Peyer's patch (tissue), 4 donors: Measurements from ENCODE around the gene TRPM6.

Experiments
- CTCF ChIP-seq, 6 experiments: fragments of 450-650 bp in 4 of 6; fragments of 200-600 bp in 2 of 6; sonication (generic) in 1 of 6; IDR thresholded peaks; one replicate each; pipeline ENCODE4 v1.5.1; 2017 to 2019; ENCODE audit warnings: antibody characterized with exemption in 6 of 6, mild to moderate bottlenecking in 3 of 6, moderate library complexity in 1 of 6
- POLR2A ChIP-seq, 2 donors: fragments of 450-650 bp; IDR thresholded peaks; one replicate each; pipeline ENCODE4 v1.5.1; 2017; ENCODE audit warnings: antibody characterized with exemption in 2 of 2, mild to moderate bottlenecking in 2 of 2, moderate library complexity in 2 of 2

GRCh38 chr9:74772121-74772520 lies 115.6 kb downstream of the TRPM6 start:
- TF ChIP-seq CTCF (IDR thresholded peaks at IDR 0.05) (no peak), POLR2A (IDR thresholded peaks at IDR 0.05) (no peak)
